Tibial nerve (tissue), 4 donors: Measurements from ENCODE around the gene RAPGEF2.

ENCODE experiments used
- CTCF ChIP-seq, 5 experiments: fragments of 200-600 bp in 3 of 5; fragments of 450-650 bp in 2 of 5; sonication (generic) in 3 of 5; IDR thresholded peaks; one replicate each; pipeline ENCODE4 v1.5.1; 2016 to 2019; ENCODE audit warnings: antibody characterized with exemption in 5 of 5, mild to moderate bottlenecking in 3 of 5, moderate library complexity in 2 of 5
- EP300 ChIP-seq, 2 donors: sonication (generic); formaldehyde crosslinking; IDR thresholded peaks; one replicate each; pipeline ENCODE4 v1.6.1; 2017; ENCODE audit warnings: antibody characterized with exemption in 2 of 2, mild to moderate bottlenecking in 1 of 2
- POLR2A ChIP-seq, 2 donors: fragments of 450-650 bp; IDR thresholded peaks; one replicate each; pipeline ENCODE4 v1.6.1; 2017; ENCODE audit warnings: antibody characterized with exemption in 2 of 2, mild to moderate bottlenecking in 2 of 2, moderate library complexity in 2 of 2

GRCh38 chr4:159273841-159274240 is 171.0 kb downstream of the RAPGEF2 start:
- TF ChIP-seq CTCF (IDR thresholded peaks at IDR 0.05) (no peak), EP300 (IDR thresholded peaks at IDR 0.05) (no peak), POLR2A (IDR thresholded peaks at IDR 0.05) (no peak)
